NCI-H345 (cell line): ENCODE measurements around the gene IDH3B.
"Not testable (repeated sequence)": the region's sequence is repeated elsewhere in the genome, so short reads cannot be mapped to it uniquely, and the experiment has no call there.

Source experiments
- DNase-seq: peaks from one replicate; lab custom pipeline; 2025; lab: John Stamatoyannopoulos, UW

IDH3B gene

GRCh38 chr20:2663887-2664719, at the start of gene IDH3B:
Gene IDH3B, minus strand, starts transcription at chr20:2664216. Its CDS starts 28 bp downstream, at chr20:2664188.
- DNase-seq, result peak; percentile 95

- no peak for DNase-seq
Observed at GRCh38 chr20:2713285-2713684, 49.3 kb upstream of the IDH3B start.

- DNase-seq, result no peak
Observed at GRCh38 chr20:2709205-2709981, 45.4 kb upstream of the IDH3B start.

DNA sequence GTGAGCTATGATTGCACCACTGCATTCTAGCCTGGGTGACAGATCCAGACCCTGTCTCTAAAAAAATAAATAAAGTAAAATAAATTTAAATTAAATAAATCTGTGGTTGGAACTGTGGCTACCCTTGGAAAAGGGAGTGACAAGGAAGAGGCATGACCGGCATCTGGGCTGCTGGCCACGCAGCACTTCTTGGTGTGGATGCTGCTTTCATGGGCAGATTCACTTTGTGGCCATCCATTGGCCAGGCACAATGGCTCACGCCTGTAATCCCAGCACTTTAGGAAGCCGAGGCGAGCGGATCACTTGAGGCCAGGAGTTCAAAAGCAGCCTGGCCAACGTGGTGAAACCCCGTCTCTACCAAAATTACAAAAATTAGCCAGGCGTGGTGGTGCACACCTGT, 44.6 kb upstream of the IDH3B start:
- no peak for DNase-seq

DNA sequence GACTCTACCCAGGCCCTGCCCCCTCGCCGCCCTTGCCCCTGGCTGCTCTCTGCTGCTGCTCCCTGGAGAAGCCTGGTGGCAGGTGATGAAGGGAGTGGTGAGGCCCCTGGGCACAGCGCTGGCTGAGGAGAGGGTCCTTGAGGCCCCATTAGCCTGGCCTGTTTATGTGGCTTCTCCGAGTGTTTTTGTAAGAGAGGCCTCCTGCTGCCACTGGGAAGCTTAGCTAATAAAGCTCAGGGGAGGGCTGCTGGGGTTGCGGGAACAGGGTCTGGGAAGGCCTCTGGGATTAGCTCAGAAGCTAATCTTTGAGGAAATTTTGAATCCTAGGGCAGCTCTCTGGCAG, 44.0 kb upstream of the IDH3B start:
- DNase-seq, result peak; percentile 56

DNA sequence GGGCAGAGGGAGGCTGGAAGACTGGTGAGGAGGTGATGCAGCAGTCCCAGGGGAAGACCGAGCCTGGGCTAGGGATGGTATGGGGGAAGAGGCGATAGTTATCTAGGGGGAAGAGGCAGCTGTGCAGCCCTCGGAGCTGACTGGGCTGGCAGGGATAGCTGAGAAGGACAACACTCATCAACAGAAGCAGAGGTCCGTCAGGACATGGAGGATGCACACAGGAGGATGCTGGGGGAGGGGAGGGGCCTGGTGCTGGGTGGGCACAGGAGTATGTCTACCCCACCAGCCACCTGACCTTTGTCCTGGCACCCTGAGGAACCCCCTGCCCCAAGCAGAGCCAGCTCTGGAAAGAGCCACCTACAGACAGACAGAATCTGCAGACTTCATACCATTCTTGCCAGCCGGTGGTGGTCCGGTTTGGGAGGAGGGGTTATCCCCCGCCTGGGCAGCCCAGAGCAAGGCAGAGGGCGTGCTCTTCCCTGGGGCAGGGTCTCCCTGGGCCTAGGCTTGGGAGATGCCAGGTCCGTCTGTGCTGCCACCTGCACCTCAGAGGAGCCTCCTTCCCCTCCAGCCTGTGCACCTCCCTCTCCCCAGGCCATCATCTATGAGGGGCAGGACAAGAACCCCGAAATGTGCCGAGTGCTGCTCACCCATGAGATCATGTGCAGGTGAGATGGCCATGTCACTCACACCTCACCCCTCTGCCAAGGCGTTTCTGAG, 43.5 kb upstream of the IDH3B start:
- no peak for DNase-seq

GRCh38 chr20:2706688-2707352, 42.8 kb upstream of the IDH3B start:
- DNase-seq, result no peak

- no peak for DNase-seq
Observed at GRCh38 chr20:2705931-2706645, 42.1 kb upstream of the IDH3B start.

- DNase-seq, result no peak
Observed at GRCh38 chr20:2703716-2704475, 39.9 kb upstream of the IDH3B start.

DNA sequence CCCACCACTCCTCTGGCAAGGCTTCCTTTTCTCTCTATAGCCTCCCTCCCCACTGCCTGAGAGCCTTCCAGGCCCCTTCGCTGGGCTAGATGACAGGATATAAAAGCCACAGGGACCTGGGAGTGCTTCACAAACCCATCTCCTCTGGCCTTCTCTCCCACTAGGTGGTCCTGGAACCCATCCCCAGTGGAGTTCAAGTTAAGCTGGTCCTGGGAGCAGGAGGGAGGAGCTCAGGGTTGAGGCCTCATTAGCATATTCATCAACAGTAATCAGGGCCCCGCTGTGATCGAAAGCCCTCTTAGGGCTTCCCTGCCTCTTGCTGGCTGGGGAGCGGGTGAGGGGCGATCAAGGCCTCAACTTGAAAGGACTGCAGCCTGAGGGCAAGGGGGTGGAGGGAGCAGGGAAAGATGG, 37.7 kb upstream of the IDH3B start:
- no peak for DNase-seq

GRCh38 chr20:2700913-2701620, 37.1 kb upstream of the IDH3B start:
- DNase-seq, result no peak

GRCh38 chr20:2699775-2700413, 35.9 kb upstream of the IDH3B start:
- DNase-seq, result no peak

DNA sequence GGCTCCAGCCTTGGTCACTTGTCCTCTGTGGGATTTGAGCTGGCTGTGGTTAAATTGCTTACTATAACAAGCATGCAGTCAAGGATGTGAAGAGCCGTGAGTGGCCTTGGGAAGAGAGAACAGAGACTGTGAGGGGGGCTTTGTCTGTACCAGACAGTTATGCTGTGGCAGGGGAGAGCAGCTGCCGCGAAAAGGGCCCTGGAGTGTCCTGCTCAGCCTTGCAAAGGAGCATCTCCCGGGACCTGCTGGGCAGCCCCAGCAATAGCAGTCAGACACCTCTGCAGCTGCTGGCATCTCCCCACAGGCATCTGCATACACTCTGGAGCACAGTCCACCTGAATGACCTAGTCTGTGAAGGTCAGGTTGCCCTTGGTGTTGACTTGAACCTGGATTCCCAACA, 34.9 kb upstream of the IDH3B start:
- DNase-seq, result no peak

GRCh38 chr20:2698186-2698817, 34.3 kb upstream of the IDH3B start:
- DNase-seq, result no peak

DNA sequence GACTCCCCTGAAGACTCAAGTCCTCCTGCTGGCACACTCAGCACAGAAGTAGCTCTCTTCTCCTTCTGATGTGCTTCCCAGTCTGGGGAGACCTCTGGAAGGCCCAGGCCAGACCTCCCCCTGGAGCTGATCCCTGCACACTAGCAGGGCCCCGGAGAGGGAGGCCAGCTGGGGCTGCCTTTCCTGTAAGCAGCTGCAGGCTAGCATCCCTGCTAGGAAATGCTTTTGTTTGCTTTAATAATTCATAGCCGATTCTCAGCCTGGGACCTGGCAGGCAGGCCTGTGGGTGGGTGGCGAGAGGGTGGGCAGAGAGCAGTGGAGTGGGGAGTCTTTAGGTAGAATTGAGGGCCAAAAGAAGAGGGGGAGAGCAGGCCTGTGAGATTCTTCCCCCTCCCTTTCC, 33.8 kb upstream of the IDH3B start:
- no peak for DNase-seq

DNA sequence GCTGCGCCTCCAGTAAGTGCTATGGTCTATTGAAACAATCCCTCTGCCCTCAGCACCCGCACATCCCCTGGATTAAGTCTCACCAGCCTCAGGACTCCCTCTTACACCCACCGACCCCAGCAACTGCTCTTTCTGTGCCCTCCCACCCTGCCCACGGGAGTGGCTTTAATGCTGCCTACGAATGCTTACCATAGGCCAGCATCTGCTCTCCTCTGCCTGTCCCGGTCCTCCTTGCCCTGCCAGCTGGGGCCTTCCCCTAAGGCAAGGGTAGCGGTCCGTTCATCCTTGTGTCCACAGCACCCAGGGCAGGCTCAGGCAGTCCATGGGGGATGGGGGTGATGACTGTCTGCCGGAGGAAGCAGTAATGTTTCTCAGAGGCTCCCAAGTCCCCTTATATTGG, 32.6 kb upstream of the IDH3B start:
- no peak for DNase-seq

DNA sequence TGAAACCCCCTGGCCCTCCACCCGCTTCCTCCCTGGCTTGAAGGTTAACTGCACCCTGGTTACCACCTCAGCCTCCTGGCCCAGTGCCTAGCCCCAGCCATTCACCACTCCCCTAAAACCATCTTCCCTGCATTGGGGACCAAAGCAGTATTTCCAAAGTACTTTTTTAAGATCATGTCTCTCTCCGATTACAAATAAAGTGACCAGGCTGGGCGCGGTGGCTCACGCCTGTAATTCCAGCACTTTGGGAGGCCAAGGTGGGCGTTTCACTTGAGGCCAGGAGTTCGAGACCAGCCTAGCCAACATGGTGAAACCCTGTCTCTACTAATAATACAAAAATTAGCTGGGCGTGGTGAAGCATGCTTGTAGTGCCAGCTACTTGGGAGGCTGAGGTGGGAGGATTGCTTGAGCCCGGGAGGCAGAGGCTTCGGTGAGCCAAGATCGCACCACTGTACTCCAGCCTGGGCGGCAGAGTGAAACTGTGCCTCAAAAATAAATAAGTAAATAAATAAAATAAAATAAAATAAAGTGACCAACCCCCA, 32.0 kb upstream of the IDH3B start:
- DNase-seq, result not testable (repeated sequence)

DNA sequence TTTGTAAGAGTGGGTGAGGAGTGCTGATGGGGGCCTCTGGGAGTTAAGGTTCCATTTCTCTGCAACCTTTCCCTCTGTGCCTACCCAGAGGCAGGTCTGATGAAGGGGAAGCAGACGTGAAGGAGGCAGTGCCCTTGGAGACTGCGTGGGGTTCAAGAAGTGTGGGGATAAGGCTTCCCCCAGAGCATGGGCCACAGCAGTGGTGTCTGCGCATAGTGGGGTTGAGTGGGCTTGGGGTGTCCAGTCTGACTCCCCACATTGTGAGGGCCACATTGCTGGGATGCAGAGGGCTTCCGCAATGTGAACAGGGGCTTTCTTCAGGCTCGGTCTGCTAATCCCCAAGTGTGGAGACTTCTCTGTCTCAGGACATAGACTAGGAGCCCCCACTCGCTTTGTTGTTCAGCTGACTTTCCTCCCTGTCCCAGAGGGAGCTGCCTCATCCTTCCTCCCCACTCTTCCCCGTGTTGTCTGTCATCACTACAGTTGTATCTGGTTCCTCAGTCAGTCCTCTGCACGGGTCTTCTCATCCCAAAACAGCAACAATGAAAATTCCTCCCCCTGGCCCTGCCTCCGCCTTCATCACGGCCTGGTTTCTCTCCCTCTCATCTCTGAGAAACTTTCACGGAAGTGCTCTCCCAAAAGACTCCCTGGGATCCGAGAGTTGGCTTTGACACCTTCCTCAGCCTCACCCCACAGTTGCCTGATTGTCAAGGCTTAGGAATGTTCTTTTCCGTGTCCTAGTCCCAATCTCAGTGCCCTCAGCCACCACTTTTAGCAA, 31.4 kb upstream of the IDH3B start:
- DNase-seq, result no peak
